ENCODE measurements around the gene TLR10.
"Not testable (repeated sequence)": the region's sequence is repeated elsewhere in the genome, so short reads cannot be mapped to it uniquely, and the experiment has no call there.

TLR10 gene, protein sequence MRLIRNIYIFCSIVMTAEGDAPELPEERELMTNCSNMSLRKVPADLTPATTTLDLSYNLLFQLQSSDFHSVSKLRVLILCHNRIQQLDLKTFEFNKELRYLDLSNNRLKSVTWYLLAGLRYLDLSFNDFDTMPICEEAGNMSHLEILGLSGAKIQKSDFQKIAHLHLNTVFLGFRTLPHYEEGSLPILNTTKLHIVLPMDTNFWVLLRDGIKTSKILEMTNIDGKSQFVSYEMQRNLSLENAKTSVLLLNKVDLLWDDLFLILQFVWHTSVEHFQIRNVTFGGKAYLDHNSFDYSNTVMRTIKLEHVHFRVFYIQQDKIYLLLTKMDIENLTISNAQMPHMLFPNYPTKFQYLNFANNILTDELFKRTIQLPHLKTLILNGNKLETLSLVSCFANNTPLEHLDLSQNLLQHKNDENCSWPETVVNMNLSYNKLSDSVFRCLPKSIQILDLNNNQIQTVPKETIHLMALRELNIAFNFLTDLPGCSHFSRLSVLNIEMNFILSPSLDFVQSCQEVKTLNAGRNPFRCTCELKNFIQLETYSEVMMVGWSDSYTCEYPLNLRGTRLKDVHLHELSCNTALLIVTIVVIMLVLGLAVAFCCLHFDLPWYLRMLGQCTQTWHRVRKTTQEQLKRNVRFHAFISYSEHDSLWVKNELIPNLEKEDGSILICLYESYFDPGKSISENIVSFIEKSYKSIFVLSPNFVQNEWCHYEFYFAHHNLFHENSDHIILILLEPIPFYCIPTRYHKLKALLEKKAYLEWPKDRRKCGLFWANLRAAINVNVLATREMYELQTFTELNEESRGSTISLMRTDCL

DNA sequence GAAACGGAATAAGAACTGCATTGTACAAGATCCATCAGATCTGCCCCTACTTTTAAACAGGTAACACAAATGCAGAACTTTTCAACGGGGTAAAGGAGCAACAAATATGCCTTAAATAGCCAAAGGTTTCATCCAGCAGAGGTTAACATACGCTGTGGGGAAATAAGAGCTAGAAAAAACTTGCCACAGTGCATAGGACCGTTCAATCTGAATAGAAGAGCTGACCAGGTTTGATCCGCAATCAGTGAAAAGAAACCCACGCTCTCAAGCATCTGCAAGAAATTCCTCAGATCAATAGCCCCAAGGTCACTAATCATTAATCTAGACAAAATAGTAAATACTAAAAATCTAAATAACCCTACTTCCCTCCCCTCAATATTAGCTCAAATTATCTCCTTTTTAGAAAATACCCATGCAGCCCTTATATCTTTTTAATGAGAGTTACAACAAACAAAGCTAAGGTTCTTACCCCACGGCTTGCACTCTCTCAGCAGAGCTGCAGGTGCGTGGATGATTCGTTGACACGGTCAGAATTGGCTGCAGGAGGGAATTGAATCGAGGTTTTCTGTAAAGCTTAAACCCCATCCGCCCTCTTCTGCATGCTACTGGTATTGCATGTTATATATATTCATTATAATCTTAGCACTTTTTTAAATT, at the start of gene TLR10:
TSS of gene TLR10 (minus strand) at position 539 of the 657 bp plus-strand sequence. CDS start 7,400 bp downstream, outside the sequence.
- DNase-seq (ENCODE audit: low read depth), result no peak

DNA sequence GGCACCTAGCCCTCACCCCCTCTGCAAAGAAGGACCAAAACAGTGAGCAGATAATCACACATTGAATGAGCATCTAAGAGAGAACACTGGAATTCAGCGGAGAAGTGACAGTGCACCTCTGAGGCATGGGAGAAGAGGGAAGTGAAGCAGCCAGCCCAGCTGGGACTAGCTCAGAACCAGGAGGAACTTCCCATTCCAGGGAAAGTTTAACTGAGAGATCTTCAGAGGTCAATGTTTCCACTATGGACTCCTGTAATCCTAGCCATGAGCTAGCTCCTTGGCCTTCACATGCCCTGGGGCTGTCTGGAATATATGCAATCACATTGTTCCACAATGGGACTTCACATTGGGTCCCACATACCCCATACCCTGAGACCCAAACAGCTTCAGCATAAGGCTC, 49.4 kb upstream of the TLR10 start:
- no peak for DNase-seq (ENCODE audit: low read depth)

GRCh38 chr4:38831653-38832052, 48.9 kb upstream of the TLR10 start:
- no peak for DNase-seq (ENCODE audit: low read depth)

- no peak for DNase-seq (ENCODE audit: low read depth)
Measured at GRCh38 chr4:38829237-38829636, 46.4 kb upstream of the TLR10 start.

DNA sequence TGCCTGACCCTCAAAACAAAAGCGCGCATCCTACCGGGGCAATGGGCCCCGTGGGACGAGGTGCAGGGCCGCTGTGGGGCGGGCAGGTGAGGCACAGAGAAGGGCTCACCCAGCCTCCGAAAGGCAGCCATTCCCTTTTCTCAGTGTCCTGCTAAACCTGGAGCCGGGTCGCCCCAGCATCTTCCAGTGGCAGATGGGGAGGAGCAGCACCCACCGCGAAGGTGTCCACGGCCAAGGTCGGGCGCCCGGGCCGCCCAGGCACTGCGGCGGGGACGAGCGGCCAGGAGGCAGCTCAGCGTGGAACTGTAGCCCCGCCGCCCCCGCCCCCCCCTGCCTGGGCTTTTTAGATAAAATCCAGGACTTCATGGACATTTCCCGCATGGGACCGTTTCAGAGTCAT, 41.0 kb upstream of the TLR10 start:
- no peak for DNase-seq (ENCODE audit: low read depth)

GRCh38 chr4:38822748-38823303, 40.0 kb upstream of the TLR10 start:
- no peak for DNase-seq (ENCODE audit: low read depth)

DNA sequence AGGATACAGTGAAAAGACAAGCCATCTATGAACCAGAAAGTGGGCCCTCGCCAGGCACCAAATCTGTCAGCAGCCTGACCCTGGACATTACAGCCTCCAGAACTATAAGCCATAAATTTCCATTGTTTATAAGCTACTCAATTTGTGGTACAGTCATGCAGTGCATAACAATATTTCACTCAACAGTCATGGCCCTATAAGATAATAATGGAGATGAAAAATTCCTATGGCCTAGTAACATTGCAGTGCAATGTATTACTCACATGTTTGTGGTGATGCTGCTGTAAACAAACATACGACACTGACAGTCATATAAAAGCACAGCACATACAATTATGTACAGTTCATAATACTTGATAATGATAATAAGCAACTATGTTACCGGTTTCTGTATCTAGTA, 38.9 kb upstream of the TLR10 start:
- DNase-seq (ENCODE audit: low read depth), result no peak

GRCh38 chr4:38820329-38821061, 37.7 kb upstream of the TLR10 start:
- DNase-seq (ENCODE audit: low read depth), result no peak

DNA sequence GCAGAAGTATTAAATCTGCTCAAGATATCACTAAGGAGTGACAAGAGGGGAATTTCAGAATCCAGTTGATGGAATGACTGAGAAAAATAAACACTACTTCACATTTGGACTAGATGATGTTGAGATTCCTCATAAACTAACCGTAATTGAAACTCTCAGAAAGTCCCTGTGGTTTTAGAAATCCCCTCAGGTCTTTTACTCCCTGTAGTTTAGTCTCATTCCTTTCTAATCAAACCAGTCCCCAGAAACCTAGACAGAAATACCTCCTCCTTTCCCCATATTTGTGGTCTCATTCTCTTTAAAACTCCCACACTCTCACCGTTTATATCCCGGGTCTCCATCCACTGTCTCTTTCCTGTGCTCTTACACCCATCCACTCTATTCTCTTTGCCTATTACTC, 36.8 kb upstream of the TLR10 start:
- no peak for DNase-seq (ENCODE audit: low read depth)

DNA sequence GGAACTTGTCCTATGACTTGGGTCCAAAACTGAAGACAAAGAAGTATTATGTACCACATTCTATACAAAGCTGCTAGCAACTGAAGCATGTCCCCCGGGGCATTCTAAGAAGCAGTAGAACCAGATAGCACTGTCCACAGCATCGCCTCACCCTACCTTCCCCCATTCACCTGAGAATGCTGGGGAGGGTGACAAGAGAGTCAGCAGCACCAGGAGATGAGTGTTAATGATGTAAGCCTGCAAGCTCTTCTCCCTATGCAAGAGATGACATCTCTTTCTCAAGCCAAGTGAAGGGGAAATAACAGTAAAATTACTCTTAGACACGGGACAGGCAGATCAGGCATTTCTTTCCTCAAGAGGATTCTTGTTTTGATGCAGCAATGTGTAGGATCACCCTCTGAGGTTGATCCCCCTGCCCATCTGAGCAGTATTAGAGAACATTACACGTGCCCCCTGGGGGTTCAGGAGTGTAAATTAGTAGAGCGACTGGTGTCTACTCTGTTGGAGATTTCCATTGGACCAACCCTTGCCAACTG, 35.7 kb upstream of the TLR10 start:
- no peak for DNase-seq (ENCODE audit: low read depth)

- no peak for DNase-seq (ENCODE audit: low read depth)
Measured at GRCh38 chr4:38815885-38816782, 33.3 kb upstream of the TLR10 start.

- no peak for DNase-seq (ENCODE audit: low read depth)
Measured at GRCh38 chr4:38814386-38814785, 31.6 kb upstream of the TLR10 start.

DNA sequence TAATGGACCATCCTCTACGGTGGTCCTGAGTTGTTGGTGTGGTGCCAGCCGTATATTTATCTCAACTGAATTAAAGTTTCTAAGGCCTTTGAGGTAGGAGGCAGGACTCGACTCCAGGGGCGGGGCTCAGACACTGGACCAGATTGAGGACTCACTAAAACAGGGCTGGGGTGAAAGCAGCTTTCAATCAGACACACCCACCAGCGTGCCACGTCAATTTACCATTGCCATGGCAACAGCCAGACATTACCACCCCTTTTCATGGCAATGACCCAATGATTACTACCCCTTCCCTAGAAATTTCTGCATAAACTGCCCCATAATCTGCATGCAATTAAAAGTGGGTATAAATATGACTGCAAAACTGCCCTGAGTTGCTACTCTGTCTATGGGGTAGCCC, 28.5 kb upstream of the TLR10 start:
- DNase-seq (ENCODE audit: low read depth), result no peak

GRCh38 chr4:38807462-38807861, 24.7 kb upstream of the TLR10 start:
- not testable (repeated sequence) for DNase-seq (ENCODE audit: low read depth)

DNA sequence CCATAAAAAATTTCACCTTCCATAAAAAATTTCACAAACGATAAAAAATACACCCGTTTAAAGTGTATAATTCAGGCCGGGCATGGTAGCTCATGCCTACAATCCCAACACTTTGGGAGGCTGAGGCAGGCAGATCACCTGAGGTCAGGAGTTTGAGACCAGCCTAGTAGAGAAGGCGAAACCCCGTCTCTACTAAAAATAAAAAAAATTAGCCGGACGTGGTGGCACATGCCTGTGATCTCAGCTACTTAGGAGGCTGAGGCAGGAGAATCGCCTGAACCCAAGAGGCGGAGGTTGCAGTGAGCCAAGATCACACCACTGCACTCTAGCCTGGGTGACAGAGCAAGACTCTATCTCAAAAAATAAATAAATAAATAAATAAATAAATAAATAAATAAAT, 23.5 kb upstream of the TLR10 start:
- DNase-seq (ENCODE audit: low read depth), result not testable (repeated sequence)

- DNase-seq (ENCODE audit: low read depth), result no peak
Measured at GRCh38 chr4:38805530-38806145, 22.8 kb upstream of the TLR10 start.

GRCh38 chr4:38804654-38805295, 22.0 kb upstream of the TLR10 start, which contains the start of gene TLR1:
TSS of gene TLR1 (minus strand) at chr4:38804791. CDS start at chr4:38798831, 5,960 bp downstream.
- DNase-seq (ENCODE audit: low read depth), result no peak

DNA sequence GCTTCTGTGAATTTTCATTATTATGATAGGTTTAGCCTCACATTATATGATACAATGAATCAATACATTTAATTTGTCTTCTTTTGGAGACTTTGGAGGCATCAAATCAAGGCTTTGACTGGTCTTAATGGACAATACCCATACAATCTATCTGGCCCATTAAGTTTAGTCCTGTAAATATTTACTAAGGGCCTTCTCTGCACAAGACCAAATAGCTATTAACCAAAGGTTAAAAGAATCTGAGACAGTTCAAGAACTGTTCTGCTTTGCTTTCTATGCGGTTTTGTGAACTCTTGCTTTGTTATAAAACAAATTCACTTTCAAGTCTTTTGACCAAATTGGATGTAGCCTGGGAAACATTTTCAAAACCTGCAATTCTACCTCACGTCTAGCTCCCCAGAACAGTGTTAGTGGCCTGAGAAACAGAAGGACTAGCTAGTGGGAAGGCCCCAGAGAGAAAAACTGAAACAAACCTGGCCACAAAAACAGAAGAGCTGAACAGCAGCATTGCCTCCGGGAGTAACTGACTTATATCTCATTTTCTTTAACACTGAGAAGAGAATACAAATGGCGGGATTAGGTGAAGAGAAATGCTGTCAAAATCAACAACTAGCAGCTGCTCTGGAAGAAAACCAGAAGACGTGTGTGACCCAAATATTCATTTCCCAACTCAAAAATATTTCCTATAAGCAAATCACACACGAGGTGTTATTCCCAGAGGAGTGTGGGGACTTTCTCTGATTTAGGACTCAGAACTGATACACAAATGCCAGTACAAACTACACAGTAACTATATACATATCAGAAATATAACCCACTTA, 21.3 kb upstream of the TLR10 start:
- DNase-seq (ENCODE audit: low read depth), result no peak
